Activated naive CD8-positive, alpha-beta T cell (primary cell): ENCODE data around the gene COA6.

Source experiments
- H3K27ac Mint-ChIP-seq: one replicate; pipeline ENCODE4 v1.8.0; 2021; ENCODE audit warnings: mixed read lengths
- H3K27me3 Mint-ChIP-seq: one replicate; pipeline ENCODE4 v1.8.0; 2021; ENCODE audit warnings: mixed read lengths
- H3K36me3 Mint-ChIP-seq: one replicate; pipeline ENCODE4 v1.8.0; 2021; ENCODE audit warnings: mixed read lengths
- H3K4me1 Mint-ChIP-seq: one replicate; pipeline ENCODE4 v1.8.0; 2021; ENCODE audit warnings: low read depth, mixed read lengths
- H3K4me3 Mint-ChIP-seq: one replicate; pipeline ENCODE4 v1.8.0; 2021; ENCODE audit warnings: mild to moderate bottlenecking, mixed read lengths
- H3K9me3 Mint-ChIP-seq: one replicate; pipeline ENCODE4 v1.8.0; 2021; ENCODE audit warnings: low read depth, mixed read lengths

The COA6 gene

DNA sequence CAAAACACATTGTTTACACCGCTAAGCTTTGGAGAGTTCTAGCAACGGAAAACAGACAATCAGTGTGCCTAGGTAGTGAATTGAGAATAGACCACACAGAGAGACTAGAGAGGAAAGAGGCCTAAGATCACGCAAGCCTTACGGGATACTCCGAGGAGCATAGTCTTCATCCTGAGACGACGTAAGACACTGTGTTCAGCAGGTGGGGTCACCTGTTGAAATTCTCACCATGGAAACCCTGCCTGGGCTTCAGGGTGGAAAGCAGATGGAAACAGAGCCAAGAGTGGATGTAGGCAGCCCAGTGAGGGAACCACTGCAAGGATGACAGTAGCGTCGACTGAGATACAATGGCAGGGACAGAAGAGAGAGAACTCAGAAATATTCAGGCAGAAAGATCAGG lies 40.2 kb downstream of the COA6 start:
- H3K9me3 Mint-ChIP-seq = no peaks in the 10 kb centered on the region
- H3K4me3 Mint-ChIP-seq = no peak overlapping the region
- H3K4me1 Mint-ChIP-seq = peaks cover 8% of the 10 kb centered on the region
- no peaks in the 10 kb centered on the region for H3K27me3 Mint-ChIP-seq
- H3K36me3 Mint-ChIP-seq = peaks cover 17% of the 10 kb centered on the region
- no peak overlapping the region for H3K27ac Mint-ChIP-seq

DNA sequence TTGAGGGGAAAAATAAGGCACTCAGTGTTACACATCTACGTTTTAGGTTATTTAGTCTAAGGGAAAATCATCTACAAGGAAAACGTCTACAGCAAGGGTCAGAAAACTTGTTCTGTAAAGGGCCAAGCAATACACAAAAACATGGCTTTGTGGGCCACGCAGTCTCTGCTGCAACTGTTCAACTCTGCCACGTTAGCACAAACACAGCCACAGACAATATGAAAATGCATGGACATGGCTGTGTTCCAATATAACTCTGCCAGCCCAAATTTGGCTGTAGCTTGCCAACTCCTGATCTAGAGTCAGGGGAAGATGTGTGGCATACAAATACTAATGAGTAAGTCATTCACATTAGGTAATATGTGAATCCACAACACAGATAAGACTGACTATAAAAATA lies 40.7 kb downstream of the COA6 start:
- Mint-ChIP-seq H3K27me3 (no peaks in the 10 kb centered on the region), H3K9me3 (no peaks in the 10 kb centered on the region), H3K4me1 (peaks cover 6% of the 10 kb centered on the region), H3K4me3 (no peak overlapping the region), H3K36me3 (peaks cover 19% of the 10 kb centered on the region), H3K27ac (no peak overlapping the region)

DNA sequence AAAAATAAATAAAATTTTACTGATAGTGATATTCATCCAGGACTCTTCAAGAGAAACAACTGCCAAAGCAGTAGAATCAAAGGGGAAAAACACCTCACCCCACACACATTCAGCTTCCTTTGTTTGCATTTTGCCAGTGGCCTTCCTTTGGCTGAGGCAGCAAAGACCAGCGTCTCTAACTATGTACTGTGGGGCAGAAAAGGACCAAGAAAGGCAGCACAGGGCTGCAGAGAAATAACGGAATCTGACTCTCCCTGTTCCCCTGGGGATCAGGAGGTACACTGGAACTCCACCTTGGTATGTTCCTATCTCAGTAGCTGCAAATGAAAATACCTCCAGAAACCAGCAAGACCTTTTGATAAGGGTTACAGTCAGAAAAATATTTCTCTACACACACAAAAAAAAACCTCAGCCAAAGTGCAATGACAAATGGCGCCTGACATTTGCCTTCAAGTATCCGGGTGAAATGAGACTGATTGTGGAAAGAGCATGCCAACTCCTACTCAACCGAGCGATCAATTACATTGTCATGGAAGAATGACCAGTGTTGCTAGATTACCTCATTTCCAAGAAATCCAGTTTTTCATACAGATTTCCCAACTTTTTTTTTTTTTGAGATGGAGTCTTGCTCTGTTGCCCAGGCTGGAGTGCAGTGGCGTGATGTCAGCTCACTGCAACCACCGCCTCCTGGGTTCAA lies 54.8 kb downstream of the COA6 start:
- Mint-ChIP-seq H3K9me3 (no peaks in the 10 kb centered on the region), H3K4me3 (no peak overlapping the region), H3K4me1 (no peaks in the 10 kb centered on the region), H3K27ac (no peak overlapping the region), H3K27me3 (no peaks in the 10 kb centered on the region), H3K36me3 (peaks cover 23% of the 10 kb centered on the region)

DNA sequence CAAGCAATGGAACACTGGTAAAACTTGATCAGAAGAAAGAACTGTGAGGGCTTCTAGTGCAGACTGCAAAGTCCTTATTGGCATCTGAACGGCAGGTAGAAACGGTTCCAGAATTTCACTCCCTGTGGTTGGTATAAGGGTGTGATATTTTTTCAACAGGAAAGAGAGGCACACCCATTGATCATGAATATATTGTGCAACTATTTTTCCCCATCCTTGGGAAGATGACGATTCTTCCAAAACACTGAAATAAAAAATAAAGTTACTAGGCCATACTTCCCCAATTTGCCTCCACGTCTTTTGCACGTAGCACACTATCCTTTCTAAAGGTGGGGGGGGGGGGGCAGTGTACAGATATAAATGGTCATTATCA lies 56.2 kb downstream of the COA6 start:
- H3K4me3 Mint-ChIP-seq = no peak overlapping the region
- H3K36me3 Mint-ChIP-seq = peaks cover 26% of the 10 kb centered on the region
- H3K27me3 Mint-ChIP-seq = no peaks in the 10 kb centered on the region
- no peaks in the 10 kb centered on the region for H3K9me3 Mint-ChIP-seq
- no peaks in the 10 kb centered on the region for H3K4me1 Mint-ChIP-seq
- H3K27ac Mint-ChIP-seq = no peak overlapping the region

DNA sequence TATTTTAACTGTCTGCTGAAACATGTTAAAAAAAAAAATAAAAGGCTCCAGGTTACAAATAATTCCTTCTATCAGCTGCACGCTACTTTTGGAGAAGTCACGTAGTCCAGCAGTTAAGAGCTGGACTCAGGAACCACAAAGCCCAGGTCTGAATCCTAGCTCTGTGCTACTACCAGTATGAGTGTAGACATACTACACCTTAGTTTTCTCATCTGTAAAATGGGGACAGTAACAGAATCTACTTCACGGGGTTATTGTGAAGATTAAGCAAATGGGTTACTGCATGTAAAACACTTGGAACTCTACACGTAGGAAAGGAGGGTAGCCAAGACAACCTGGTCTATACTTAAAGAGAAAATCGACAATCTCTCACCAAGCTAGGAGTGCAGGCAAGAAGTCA lies 57.4 kb downstream of the COA6 start:
- no peaks in the 10 kb centered on the region for H3K4me1 Mint-ChIP-seq
- no peak overlapping the region for H3K27ac Mint-ChIP-seq
- H3K36me3 Mint-ChIP-seq = peaks cover 30% of the 10 kb centered on the region
- H3K9me3 Mint-ChIP-seq = no peaks in the 10 kb centered on the region
- no peak overlapping the region for H3K4me3 Mint-ChIP-seq
- H3K27me3 Mint-ChIP-seq = no peaks in the 10 kb centered on the region

DNA sequence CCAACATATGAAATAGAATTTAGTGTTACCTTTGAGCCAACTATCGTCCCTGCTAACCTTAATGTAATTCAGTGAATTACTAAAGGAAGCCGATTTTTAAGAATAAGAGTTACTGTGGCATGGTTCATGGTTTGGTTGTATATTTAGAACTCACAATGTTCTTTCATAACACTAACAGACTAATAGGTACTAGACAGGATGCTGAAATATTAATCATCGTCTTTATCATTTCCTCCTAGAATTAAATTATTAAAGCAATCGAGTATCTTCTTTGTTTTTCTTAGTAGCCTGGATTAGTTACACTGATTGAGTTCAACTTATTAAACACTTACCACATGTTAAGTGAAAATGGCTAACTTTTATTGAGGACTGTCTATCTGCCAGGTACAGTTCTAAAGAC lies 58.0 kb downstream of the COA6 start:
- H3K4me1 Mint-ChIP-seq = no peaks in the 10 kb centered on the region
- peaks cover 30% of the 10 kb centered on the region for H3K36me3 Mint-ChIP-seq
- H3K9me3 Mint-ChIP-seq = no peaks in the 10 kb centered on the region
- H3K27ac Mint-ChIP-seq = peak overlapping the region; percentile 3
- H3K4me3 Mint-ChIP-seq = no peak overlapping the region
- no peaks in the 10 kb centered on the region for H3K27me3 Mint-ChIP-seq

DNA sequence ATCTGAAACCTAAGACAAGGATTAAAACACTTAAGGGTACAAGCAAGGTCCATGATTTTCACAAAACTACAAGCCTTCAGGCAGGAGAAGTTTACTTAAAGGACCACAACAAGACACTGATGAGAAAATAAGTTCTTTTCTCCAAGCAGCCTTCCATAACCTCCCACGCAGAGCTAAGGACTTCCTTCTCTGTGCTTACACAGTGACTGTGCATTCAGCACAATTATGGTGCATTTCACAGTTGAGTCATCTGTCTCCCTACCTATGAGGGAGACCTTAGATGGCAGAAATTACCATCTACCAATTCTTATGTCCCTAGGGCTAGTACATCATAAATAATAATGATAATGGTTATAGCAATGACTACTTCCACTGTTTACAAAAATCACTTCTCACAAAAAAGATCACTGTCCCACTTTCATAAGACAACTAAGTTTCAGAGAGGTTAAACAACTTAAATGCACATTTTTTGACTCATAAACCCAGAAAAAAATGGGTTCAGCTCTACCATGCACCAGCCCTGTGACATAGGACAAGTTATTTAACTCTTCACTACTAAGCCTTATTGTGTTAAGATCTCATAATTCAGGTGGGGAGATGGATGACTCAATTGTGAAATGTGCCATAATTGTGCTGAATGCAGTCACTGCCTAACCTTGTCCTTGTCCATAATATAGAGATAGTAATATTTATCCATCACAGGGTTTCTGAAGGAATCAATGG lies 60.5 kb downstream of the COA6 start:
- Mint-ChIP-seq H3K36me3 (peaks cover 33% of the 10 kb centered on the region), H3K27me3 (no peaks in the 10 kb centered on the region), H3K9me3 (no peaks in the 10 kb centered on the region), H3K27ac (no peak overlapping the region), H3K4me1 (peaks cover 1% of the 10 kb centered on the region), H3K4me3 (no peak overlapping the region)
